AG08396 (cell line): Measurements from ENCODE around the gene TRIM74.
"Not testable (repeated sequence)": the region's sequence is repeated elsewhere in the genome, so short reads cannot be mapped to it uniquely, and the experiment has no call there.

Source experiments
- DNase-seq: peaks from one replicate; pipeline ENCODE4 v3.0.0; 2012; ENCODE audit warnings: low spot score, mixed read lengths

The TRIM74 gene

GRCh38 chr7:72954563-72955198 lies 14.6 kb downstream of the TRIM74 start:
- DNase-seq: not testable (repeated sequence)

- DNase-seq: not testable (repeated sequence)
Observed at GRCh38 chr7:72953901-72954562, 15.2 kb downstream of the TRIM74 start.

GRCh38 chr7:72950432-72950831 lies 18.8 kb downstream of the TRIM74 start:
- DNase-seq: not testable (repeated sequence)

GRCh38 chr7:72949686-72950085 lies 19.6 kb downstream of the TRIM74 start:
- not testable (repeated sequence) for DNase-seq

GRCh38 chr7:72949276-72949675 lies 20.0 kb downstream of the TRIM74 start:
- not testable (repeated sequence) for DNase-seq

GRCh38 chr7:72948714-72949113 lies 20.6 kb downstream of the TRIM74 start:
- DNase-seq: not testable (repeated sequence)

GRCh38 chr7:72946130-72946745 lies 23.0 kb downstream of the TRIM74 start:
- DNase-seq: not testable (repeated sequence)

- not testable (repeated sequence) for DNase-seq
Observed at GRCh38 chr7:72945597-72945996, 23.7 kb downstream of the TRIM74 start.

- DNase-seq: not testable (repeated sequence)
Observed at GRCh38 chr7:72944937-72945336, 24.3 kb downstream of the TRIM74 start.

GRCh38 chr7:72942956-72943355 lies 26.3 kb downstream of the TRIM74 start:
- DNase-seq: not testable (repeated sequence)

- not testable (repeated sequence) for DNase-seq
Observed at GRCh38 chr7:72942022-72942705, 27.1 kb downstream of the TRIM74 start.

GRCh38 chr7:72928216-72928615 lies 41.0 kb downstream of the TRIM74 start:
- DNase-seq: not testable (repeated sequence)

- not testable (repeated sequence) for DNase-seq
Observed at GRCh38 chr7:72927791-72928190, 41.5 kb downstream of the TRIM74 start.

- no peak for DNase-seq
Observed at GRCh38 chr7:72925546-72926120, 43.6 kb downstream of the TRIM74 start.

- peak; percentile 96 for DNase-seq
Observed at GRCh38 chr7:72924733-72925545, 44.3 kb downstream of the TRIM74 start, which contains the start of gene POM121. POM121 (plus strand) TSS chr7:72925095; CDS start chr7:72925122, 27 bp downstream.

- DNase-seq: no peak
Observed at GRCh38 chr7:72924386-72924732, 44.9 kb downstream of the TRIM74 start.

- DNase-seq: no peak
Observed at GRCh38 chr7:72919256-72919775, 50.0 kb downstream of the TRIM74 start.

GRCh38 chr7:72914756-72915525 lies 54.3 kb downstream of the TRIM74 start:
- peak; percentile 52 for DNase-seq

GRCh38 chr7:72913750-72914149 lies 55.5 kb downstream of the TRIM74 start:
- DNase-seq: not testable (repeated sequence)

- DNase-seq: not testable (repeated sequence)
Observed at GRCh38 chr7:72911395-72911794, 57.9 kb downstream of the TRIM74 start.
